A673 (cell line): ENCODE results near the gene TPO. TPM values are rescaled to one million over a fixed set of nuclear protein-coding genes. Genes with fewer than 3 reads are reported as not detected.

Experiments
- BruUV-seq: library from RNA; stranded (reverse); fragments of 400-500 nt; replicated peaks from 2 replicates; lab custom pipeline; 2021; lab: Mats Ljungman, UMichigan
- CTCF ChIA-PET: fragments of 300-600 bp; sonication (Branson Sonifier 250); formaldehyde crosslinking; loops from one replicate; lab custom pipeline; 2022; ENCODE audit warnings: antibody characterized with exemption; lab: Charles Lee
- POLR2A ChIA-PET: fragments of 300-600 bp; sonication (Branson Sonifier 250); formaldehyde crosslinking; loops from one replicate; lab custom pipeline; 2022; ENCODE audit warnings: antibody characterized with exemption; ENCODE audit not compliant: low non-redundant PET; lab: Charles Lee
- DNase-seq: peaks from one replicate; pipeline ENCODE4 v3.0.0-alpha.2; 2015; ENCODE audit warnings: low spot score
- H3K27ac ChIP-seq: fragments of 200-600 bp; sonication (generic); 2 replicates; pipeline ENCODE4 v1.5.1; 2016; ENCODE audit warnings: mixed run types, low read depth, mild to moderate bottlenecking, mixed read lengths, antibody characterized with exemption, low read length; ENCODE audit not compliant: poor library complexity, severe bottlenecking
- H3K27me3 ChIP-seq: fragments of 200-600 bp; sonication (generic); replicated peaks from 2 replicates; pipeline ENCODE4 v1.6.1; 2017; ENCODE audit warnings: mixed run types, low read depth, mild to moderate bottlenecking, mixed read lengths, antibody characterized with exemption, low read length; ENCODE audit not compliant: insufficient read depth, poor library complexity
- H3K36me3 ChIP-seq: fragments of 200-600 bp; sonication (generic); 2 replicates; pipeline ENCODE4 v1.6.1; 2016; ENCODE audit warnings: mixed run types, mild to moderate bottlenecking, mixed read lengths, antibody characterized with exemption, low read length; ENCODE audit not compliant: insufficient read depth, poor library complexity, severe bottlenecking
- H3K4me1 ChIP-seq: fragments of 200-600 bp; sonication (generic); 2 replicates; pipeline ENCODE4 v1.6.1; 2017; ENCODE audit warnings: mixed run types, mild to moderate bottlenecking, mixed read lengths, antibody characterized with exemption, low read length; ENCODE audit not compliant: insufficient read depth, poor library complexity, severe bottlenecking
- H3K4me3 ChIP-seq: fragments of 200-600 bp; sonication (generic); 2 replicates; pipeline ENCODE4 v1.5.1; 2016; ENCODE audit warnings: low read depth, mixed run types, mild to moderate bottlenecking, mixed read lengths, low read length; ENCODE audit not compliant: poor library complexity, severe bottlenecking
- H3K9me3 ChIP-seq: fragments of 200-600 bp; sonication (generic); 2 replicates; pipeline ENCODE4 v1.6.1; 2016; ENCODE audit warnings: mixed run types, low read depth, mild to moderate bottlenecking, mixed read lengths, antibody characterized with exemption, low read length; ENCODE audit not compliant: poor library complexity, severe bottlenecking
- CTCF ChIP-seq: fragments of 300-800, 200-600 bp; sonication (generic); conservative IDR thresholded peaks from 2 replicates; pipeline ENCODE4 v1.5.1; 2017; ENCODE audit warnings: low read depth, mild to moderate bottlenecking, antibody characterized with exemption, low read length, moderate library complexity, mixed read lengths
- EZH2 ChIP-seq: fragments of 200-600 bp; sonication (generic); IDR thresholded peaks from 2 replicates; pipeline ENCODE4 v1.6.1; 2017; ENCODE audit warnings: borderline replicate concordance, low read depth, mild to moderate bottlenecking, mixed read lengths, antibody characterized with exemption, low read length; ENCODE audit not compliant: poor library complexity, severe bottlenecking
- intact Hi-C: fragments of 100-400 bp; cut with micrococcal nuclease; formaldehyde crosslinking; loops from one replicate; pipeline ENCODE4 v1.10.0; 2022; ENCODE audit not compliant: unreplicated experiment
- total RNA-seq: library from RNA; stranded (reverse); gene quantifications from 2 replicates; pipeline ENCODE4 v1.2.3, GENCODE V29; 2021

Gene TPO
- total RNA-seq, 1 experiment from 2014 or later = not detected

DNA sequence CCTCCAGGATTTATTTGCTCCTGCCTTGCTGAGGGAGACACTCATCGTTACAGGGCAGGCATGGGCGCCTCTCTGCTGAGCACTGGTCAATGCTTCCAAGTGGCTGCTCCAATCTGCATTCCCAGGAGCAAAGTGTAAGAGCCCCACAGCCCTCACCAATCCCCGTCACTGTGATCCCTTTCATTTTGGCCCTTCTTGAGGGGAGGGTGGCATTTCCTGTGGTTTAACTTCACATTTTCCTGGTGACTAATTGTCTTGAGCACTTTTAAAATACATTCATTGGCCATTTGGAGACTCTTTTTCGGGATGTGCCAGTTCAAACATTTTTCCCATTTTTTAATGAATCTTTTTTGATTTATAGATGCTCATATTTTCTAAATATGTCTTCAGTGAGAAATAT lies 33.0 kb downstream of the TPO start:
- intact Hi-C loops = no loop called here
- peaks cover 5% of the 10 kb centered on the region for H3K27me3 ChIP-seq
- no peaks in the 10 kb centered on the region for H3K36me3 ChIP-seq
- TF ChIP-seq EZH2 (no peak), CTCF (no peak)
- ChIA-PET POLR2A (no interaction called here), CTCF (no interaction called here)
- DNase-seq = no peak
- H3K4me3 ChIP-seq = no peak overlapping the region
- no peak overlapping the region for H3K27ac ChIP-seq
- H3K4me1 ChIP-seq = no peaks in the 10 kb centered on the region
- BruUV-seq = no TSS peak
- H3K9me3 ChIP-seq = no peaks in the 10 kb centered on the region

DNA sequence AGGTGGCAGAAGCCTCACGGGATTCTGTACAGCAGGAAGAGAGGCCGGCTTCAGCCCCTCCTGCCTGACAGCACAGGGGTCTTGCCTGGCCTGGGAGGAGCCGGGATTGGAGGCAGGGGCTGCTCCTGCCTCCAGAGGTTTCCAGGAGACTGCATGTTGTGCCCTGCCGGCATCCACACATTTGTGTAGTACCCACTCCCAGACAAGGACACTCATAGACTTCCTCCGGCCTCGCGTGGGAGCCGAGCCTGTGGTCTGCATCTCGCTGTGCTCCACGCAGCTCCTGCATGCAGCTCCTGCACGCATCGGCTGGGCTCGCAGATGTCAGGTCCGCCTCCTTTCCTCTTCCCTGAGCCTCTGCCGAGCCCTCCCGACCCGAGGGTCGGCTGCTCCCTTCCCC lies 34.7 kb downstream of the TPO start:
- Histone ChIP-seq H3K27me3 (peaks cover 16% of the 10 kb centered on the region), H3K36me3 (no peaks in the 10 kb centered on the region), H3K27ac (no peak overlapping the region), H3K9me3 (no peaks in the 10 kb centered on the region), H3K4me3 (no peak overlapping the region), H3K4me1 (no peaks in the 10 kb centered on the region)
- no TSS peak for BruUV-seq
- CTCF ChIA-PET = no interaction called here
- DNase-seq = no peak
- POLR2A ChIA-PET = no interaction called here
- intact Hi-C loops = no loop called here
- TF ChIP-seq EZH2 (no peak), CTCF (no peak)

GRCh38 chr2:1450915-1451314 lies 37.7 kb downstream of the TPO start:
- Histone ChIP-seq H3K27me3 (peaks cover 16% of the 10 kb centered on the region), H3K4me3 (no peak overlapping the region), H3K36me3 (no peaks in the 10 kb centered on the region), H3K27ac (no peak overlapping the region), H3K4me1 (no peaks in the 10 kb centered on the region), H3K9me3 (no peaks in the 10 kb centered on the region)
- TF ChIP-seq EZH2 (no peak), CTCF (no peak)
- intact Hi-C loops = no loop called here
- ChIA-PET CTCF (no interaction called here), POLR2A (no interaction called here)
- BruUV-seq = no TSS peak
- DNase-seq = no peak
